ENCODE measurements around the gene TECPR1.
"Not testable (repeated sequence)": the region's sequence is repeated elsewhere in the genome, so short reads cannot be mapped to it uniquely, and the experiment has no call there.

TECPR1 gene

GRCh38 chr7:98228801-98229200 is 23.2 kb downstream of the TECPR1 start:
- DNase-seq (ENCODE audit: low read depth), result no peak

GRCh38 chr7:98227939-98228338 is 24.1 kb downstream of the TECPR1 start:
- DNase-seq (ENCODE audit: low read depth), result no peak

- DNase-seq (ENCODE audit: low read depth), result no peak
These were observed 26.0 kb downstream of the TECPR1 start for GRCh38 chr7:98225913-98226614.

- DNase-seq (ENCODE audit: low read depth), result no peak
These were observed 27.3 kb downstream of the TECPR1 start for GRCh38 chr7:98224701-98225181.

- DNase-seq (ENCODE audit: low read depth), result no peak
These were observed 27.9 kb downstream of the TECPR1 start for GRCh38 chr7:98223898-98224700.

GRCh38 chr7:98223351-98223897 is 28.6 kb downstream of the TECPR1 start:
- no peak for DNase-seq (ENCODE audit: low read depth)

GRCh38 chr7:98222533-98223195 is 29.4 kb downstream of the TECPR1 start:
- DNase-seq (ENCODE audit: low read depth), result no peak

GRCh38 chr7:98221611-98222532 is 30.2 kb downstream of the TECPR1 start:
- no peak for DNase-seq (ENCODE audit: low read depth)

GRCh38 chr7:98219382-98219781 is 32.6 kb downstream of the TECPR1 start:
- not testable (repeated sequence) for DNase-seq (ENCODE audit: low read depth)

- no peak for DNase-seq (ENCODE audit: low read depth)
These were observed 34.1 kb downstream of the TECPR1 start for GRCh38 chr7:98217623-98218582.

GRCh38 chr7:98216941-98217622 is 35.0 kb downstream of the TECPR1 start:
- no peak for DNase-seq (ENCODE audit: low read depth)

- no peak for DNase-seq (ENCODE audit: low read depth)
These were observed 36.2 kb downstream of the TECPR1 start for GRCh38 chr7:98215561-98216495.

- DNase-seq (ENCODE audit: low read depth), result no peak
These were observed 37.2 kb downstream of the TECPR1 start for GRCh38 chr7:98214811-98215321.

- DNase-seq (ENCODE audit: low read depth), result no peak
These were observed 37.9 kb downstream of the TECPR1 start for GRCh38 chr7:98213888-98214810.

- no peak for DNase-seq (ENCODE audit: low read depth)
These were observed 38.6 kb downstream of the TECPR1 start for GRCh38 chr7:98213296-98213887.

GRCh38 chr7:98212532-98213041 is 39.4 kb downstream of the TECPR1 start:
- no peak for DNase-seq (ENCODE audit: low read depth)
